HG03575 (cell line): ENCODE data around the gene TSHZ2.
"Not testable (repeated sequence)": the region's sequence is repeated elsewhere in the genome, so short reads cannot be mapped to it uniquely, and the experiment has no call there.

Experiments used
- ATAC-seq: cut with Tn5 transposase; IDR thresholded peaks from one replicate; pipeline ENCODE4 v1.9.1; 2021; ENCODE audit not compliant: unreplicated experiment, insufficient number of reproducible peaks, low FRiP score; ENCODE audit errors: extremely low read depth

Gene TSHZ2

GRCh38 chr20:53302695-53303412 is 330.7 kb downstream of the TSHZ2 start:
- no peak for ATAC-seq

DNA sequence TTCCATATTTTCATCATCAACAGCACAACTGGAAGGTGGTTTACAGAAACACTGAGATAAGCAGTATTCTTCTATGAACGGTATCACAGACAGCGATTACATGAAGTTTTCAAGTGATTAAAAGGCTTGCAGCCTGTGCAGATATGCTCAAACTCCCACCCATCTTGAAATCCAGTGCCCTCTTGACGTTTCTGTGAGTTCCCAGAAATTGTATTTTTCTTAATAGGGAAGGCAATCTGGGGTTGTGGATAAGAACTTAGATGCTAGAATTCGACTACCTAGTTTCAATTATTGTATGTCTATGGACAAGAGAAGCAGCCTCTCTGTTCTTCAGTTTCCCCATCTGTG is 331.2 kb downstream of the TSHZ2 start:
- ATAC-seq = no peak

- ATAC-seq = no peak
Measured at GRCh38 chr20:53304146-53304545, 332.0 kb downstream of the TSHZ2 start.

DNA sequence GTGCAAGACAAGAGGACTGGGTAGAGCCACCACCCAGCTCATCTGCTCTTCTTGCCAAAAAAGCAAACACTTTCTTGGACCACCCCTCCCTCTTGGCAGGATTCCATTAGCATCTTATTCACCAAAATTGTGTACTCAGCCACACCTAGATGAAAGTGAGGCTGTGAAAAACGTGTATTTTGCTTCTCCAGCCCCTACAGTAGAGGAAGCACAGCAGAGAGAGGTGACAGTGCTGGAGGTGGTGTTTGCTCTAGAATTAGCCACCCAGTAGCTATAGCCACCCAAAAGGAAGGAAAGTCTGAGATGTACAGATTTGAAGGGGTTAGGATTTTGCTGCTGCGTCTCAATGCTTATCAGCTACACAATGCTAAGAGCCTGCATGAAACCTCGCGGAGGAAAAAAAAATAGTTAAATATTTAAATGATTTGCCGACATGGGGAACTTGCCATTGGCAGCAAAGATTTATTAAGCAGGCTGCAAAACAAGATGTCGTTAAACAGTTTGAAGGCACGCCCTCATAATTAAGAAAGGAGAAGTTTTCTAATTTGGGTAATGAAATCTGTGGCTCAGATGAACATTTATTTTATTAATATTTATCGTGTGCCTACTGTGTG is 334.1 kb downstream of the TSHZ2 start:
- ATAC-seq = no peak

- no peak for ATAC-seq
Measured at GRCh38 chr20:53307964-53308597, 335.9 kb downstream of the TSHZ2 start.

- ATAC-seq = no peak
Measured at GRCh38 chr20:53309515-53309914, 337.4 kb downstream of the TSHZ2 start.

DNA sequence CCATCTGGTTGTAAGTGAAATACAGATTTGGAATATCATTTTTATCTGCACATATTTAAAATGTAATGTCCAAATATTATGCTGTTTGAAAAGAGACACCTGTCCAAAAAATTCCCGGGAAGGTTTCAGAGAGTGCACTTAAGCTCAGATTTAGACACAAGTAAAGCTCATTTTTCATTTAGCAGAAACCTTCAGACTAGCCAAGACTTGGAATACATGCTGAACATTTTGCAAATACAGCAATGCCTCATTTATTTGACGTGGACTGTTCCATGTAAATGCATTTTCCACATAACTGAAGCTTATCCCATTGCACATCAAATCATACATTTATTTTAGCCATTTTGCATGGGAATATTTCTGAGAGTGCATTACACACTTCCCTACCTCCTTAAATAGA is 340.8 kb downstream of the TSHZ2 start:
- no peak for ATAC-seq

DNA sequence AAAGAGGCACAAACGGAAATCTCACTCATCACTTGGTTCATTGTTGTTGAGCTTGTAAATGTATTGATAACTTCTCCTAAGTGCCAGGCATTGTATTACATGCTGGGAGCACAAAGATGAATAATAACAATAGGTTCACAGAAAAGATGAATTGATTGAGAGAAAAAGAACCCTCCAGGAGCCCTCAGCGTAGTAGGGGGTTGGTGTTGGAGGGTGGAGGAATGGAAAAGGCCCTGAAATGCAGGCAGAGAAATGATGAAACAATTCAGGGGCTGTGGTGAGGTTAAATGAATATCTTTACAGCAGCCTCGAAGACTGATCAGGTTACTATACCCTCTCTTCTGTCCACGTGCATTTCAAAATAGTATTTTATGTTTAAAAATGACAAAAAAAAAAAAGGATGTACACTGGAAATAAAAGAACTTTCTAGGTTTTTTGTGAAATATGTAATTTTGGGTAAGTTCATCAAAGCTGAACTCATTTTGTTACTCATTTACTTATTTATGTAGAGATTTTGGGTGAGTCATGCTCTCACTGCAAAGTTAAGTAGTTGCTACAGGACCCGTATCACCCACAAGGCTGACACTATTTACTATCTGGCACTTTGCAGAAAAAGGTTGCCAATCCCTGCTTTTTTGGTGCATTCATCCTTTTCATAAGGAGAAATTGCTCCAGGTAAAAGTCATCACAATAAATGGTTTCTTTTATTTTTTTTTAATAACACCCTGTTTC is 344.2 kb downstream of the TSHZ2 start:
- ATAC-seq = no peak

- no peak for ATAC-seq
Measured at GRCh38 chr20:53319200-53319599, 347.0 kb downstream of the TSHZ2 start.

- no peak for ATAC-seq
Measured at GRCh38 chr20:53319716-53320115, 347.6 kb downstream of the TSHZ2 start.

- ATAC-seq = no peak
Measured at GRCh38 chr20:53320701-53321100, 348.5 kb downstream of the TSHZ2 start.

GRCh38 chr20:53321596-53321995 is 349.4 kb downstream of the TSHZ2 start:
- no peak for ATAC-seq

DNA sequence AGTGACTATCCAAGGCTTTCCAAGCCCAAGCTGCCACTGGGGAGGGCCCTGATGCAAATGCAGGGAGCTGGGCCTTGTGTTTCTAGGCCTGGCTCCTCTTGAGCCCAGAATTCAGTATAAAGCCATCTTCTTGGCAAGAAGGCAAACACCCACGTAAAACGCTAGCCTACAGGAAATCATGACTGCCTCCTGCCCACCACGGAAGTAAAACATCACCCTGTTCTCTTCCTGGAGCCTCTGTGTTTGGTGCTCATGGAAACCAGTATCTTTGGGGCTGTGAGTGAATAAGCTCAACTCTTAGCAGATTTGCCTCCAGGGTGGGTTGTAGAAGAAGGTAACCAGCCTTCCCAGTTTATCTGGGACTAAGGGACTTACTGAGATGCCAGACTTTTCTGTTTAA is 350.5 kb downstream of the TSHZ2 start:
- ATAC-seq = no peak

DNA sequence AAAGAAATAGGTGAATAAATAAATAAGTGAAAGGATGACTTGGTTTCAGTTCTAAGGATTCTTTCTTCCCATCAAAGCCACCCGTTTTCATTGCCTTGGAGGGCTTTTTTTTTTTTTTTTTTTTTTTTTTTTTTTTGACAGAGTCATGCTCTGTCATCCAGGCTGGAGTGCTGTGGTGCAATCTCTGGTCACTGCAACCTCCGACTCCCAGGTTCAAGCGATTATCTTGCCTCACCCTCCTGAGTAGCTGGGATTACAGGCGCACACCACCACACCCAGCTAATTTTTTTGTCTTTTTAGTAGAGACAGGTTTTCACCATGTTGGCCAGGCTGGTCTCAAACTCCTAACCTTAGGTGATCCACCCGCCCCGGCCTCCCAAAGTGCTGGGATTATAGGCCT is 351.3 kb downstream of the TSHZ2 start:
- not testable (repeated sequence) for ATAC-seq

DNA sequence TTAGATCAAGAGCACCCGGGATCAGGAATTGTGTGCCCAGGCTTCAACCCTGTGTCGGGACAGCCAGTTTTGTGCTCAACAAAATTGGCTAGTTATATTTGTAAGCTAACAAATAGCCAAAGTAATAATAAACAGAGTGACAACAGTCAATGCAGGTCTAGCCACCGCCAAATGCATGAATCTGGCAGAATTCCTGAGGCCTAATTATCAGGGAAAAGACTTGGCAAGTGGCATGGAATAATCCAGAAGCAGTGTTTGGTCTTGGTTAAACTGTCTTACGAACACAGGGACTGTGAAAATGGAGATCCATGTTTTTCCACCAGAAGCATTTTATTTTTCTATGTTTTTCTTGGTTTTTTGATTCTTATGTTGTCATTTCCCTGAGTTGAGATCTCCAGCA is 352.7 kb downstream of the TSHZ2 start:
- ATAC-seq = no peak

DNA sequence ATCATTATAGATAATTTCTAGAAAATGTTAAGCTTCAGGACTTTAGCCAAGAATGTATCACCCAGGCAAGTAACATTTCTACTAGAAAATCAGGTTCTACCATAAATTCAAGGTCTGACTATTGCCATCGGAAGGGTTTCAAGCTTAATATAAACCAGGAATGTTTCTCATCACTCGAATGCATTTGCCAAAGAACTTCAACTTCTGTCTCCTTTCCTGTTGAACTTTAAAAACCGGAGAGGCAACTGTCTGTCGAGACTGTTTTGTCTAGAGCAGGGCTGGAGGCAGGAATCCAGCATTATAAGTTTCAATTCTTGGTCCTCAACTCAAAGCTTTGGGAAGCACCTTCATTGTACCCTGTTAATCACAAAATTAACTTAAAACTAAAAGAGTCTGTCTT is 356.8 kb downstream of the TSHZ2 start:
- ATAC-seq = no peak

- no peak for ATAC-seq
Measured at GRCh38 chr20:53329781-53330180, 357.6 kb downstream of the TSHZ2 start.

GRCh38 chr20:53330601-53331140 is 358.5 kb downstream of the TSHZ2 start:
- no peak for ATAC-seq

DNA sequence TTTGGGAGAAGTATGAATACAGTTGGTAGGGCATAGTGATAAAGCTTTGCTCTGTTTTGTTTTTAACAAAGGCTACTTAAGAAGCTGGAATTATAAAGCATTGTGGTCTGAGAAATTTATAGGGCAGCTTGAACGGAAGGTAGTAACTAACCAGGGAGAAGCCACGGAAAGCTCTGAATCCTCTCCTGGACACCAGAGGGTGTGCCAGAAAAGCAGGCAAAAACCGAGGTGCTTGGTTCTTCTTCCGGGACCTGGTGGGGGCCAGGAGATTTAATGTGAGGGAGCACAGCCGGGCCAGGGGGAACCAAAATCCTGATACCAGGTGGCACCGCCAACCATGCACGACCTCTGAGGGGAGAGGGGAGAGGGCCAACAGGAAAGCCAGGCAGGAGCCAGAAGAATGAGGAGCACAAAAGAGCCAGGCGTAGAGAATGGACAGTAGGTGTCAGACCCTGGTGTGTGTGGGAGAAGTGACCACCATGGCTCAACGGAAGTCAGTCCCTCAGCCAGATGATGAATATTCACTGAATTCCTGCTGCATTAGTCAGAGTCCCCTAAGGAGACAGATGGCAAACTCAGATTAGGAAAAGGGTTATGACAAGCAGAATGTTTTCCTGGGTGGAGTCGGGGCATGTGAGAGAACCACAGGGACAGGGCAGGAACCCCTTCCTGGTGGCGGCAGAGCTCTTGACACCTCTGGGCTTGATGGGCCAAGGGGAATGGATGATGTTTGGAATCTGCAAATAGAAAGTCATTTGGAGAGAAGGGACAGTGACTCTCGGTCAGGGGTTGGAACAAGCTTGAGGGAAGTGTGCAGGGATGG is 359.2 kb downstream of the TSHZ2 start:
- no peak for ATAC-seq
